Stimulated activated naive B cell treated with anti-CD40 and anti-IgM and Interleukin-4, amounts not matched to agents 10 μg/mL and 1 μg/mL and 100 μg/mL, for 72 hours (primary cell): ENCODE measurements around the gene LMOD1.
"Not testable (repeated sequence)": the region's sequence is repeated elsewhere in the genome, so short reads cannot be mapped to it uniquely, and the experiment has no call there.

Experiments used
- ATAC-seq, 2 donors: fragments of 150-1000 bp; cut with Tn5 transposase; replicated peaks; 2 replicates each; pipeline ENCODE4 v1.10.0; 2021; ENCODE audit warnings: moderate library complexity in 1 of 2
- DNase-seq: peaks from one replicate; pipeline ENCODE4 v3.0.0; 2021
- H3K27ac Mint-ChIP-seq: one replicate; pipeline ENCODE4 v1.8.0; 2022; ENCODE audit warnings: mild to moderate bottlenecking, mixed read lengths
- H3K27me3 Mint-ChIP-seq, 2 donors: one replicate each; pipeline ENCODE4 v1.8.0; 2022; ENCODE audit warnings: mixed read lengths in 2 of 2
- H3K36me3 Mint-ChIP-seq, 2 donors: one replicate each; pipeline ENCODE4 v1.8.0; 2022; ENCODE audit warnings: mixed read lengths in 2 of 2, mild to moderate bottlenecking in 1 of 2
- H3K4me1 Mint-ChIP-seq, 2 donors: one replicate each; pipeline ENCODE4 v1.8.0; 2022; ENCODE audit warnings: mixed read lengths in 2 of 2, mild to moderate bottlenecking in 1 of 2
- H3K4me3 Mint-ChIP-seq, 2 donors: one replicate each; pipeline ENCODE4 v1.8.0; 2022; ENCODE audit warnings: mild to moderate bottlenecking in 2 of 2, mixed read lengths in 2 of 2, moderate library complexity in 1 of 2
- H3K9me3 Mint-ChIP-seq, 2 donors: one replicate each; pipeline ENCODE4 v1.8.0; 2022; ENCODE audit warnings: mixed read lengths in 2 of 2, mild to moderate bottlenecking in 1 of 2

Gene LMOD1

GRCh38 chr1:201962382-201962781 lies 16.0 kb upstream of the LMOD1 start:
- H3K27ac Mint-ChIP-seq, H3K4me3 Mint-ChIP-seq, DNase-seq, H3K9me3 Mint-ChIP-seq, H3K27me3 Mint-ChIP-seq, ATAC-seq: not testable (repeated sequence)
- peaks cover 9 to 15% of the 10 kb centered on the region in 2 donors for H3K4me1 Mint-ChIP-seq
- peaks cover 30 to 49% of the 10 kb centered on the region in 2 donors for H3K36me3 Mint-ChIP-seq

GRCh38 chr1:201958348-201958747 lies 12.0 kb upstream of the LMOD1 start:
- no peak for ATAC-seq
- Mint-ChIP-seq H3K4me3 (no peak overlapping the region), H3K27me3 (no peaks in the 10 kb centered on the region), H3K36me3 (peaks cover 23 to 32% of the 10 kb centered on the region in 2 donors), H3K9me3 (no peaks in the 10 kb centered on the region), H3K27ac (no peak overlapping the region), H3K4me1 (peaks cover 7 to 20% of the 10 kb centered on the region in 2 donors)
- DNase-seq: no peak

- Mint-ChIP-seq H3K27ac (peak overlapping the region; percentile 99), H3K9me3 (no peaks in the 10 kb centered on the region), H3K4me3 (peak overlapping the region; percentile 91 to 99), H3K4me1 (peaks cover 7 to 16% of the 10 kb centered on the region in 2 donors), H3K36me3 (peaks cover 14 to 21% of the 10 kb centered on the region in 2 donors), H3K27me3 (no peaks in the 10 kb centered on the region)
- no peak for DNase-seq
- ATAC-seq: peak; percentile 60 to 61
These were observed 9.4 kb upstream of the LMOD1 start for GRCh38 chr1:201955729-201956143.

GRCh38 chr1:201955009-201955728 lies 8.8 kb upstream of the LMOD1 start, which contains the start of gene TIMM17A:
TSS of gene TIMM17A (plus strand) at chr1:201955503. CDS start at chr1:201955527, 24 bp downstream.
- Mint-ChIP-seq H3K36me3 (peaks cover 13 to 18% of the 10 kb centered on the region in 2 donors), H3K4me3 (peak within 1 kb of the TSS; percentile 91 to 99), H3K27ac (peak within 1 kb of the TSS; percentile 99), H3K4me1 (peaks cover 7 to 16% of the 10 kb centered on the region in 2 donors), H3K9me3 (no peaks in the 10 kb centered on the region), H3K27me3 (peaks cover 0 to under 1% of the 10 kb centered on the region in 2 donors)
- ATAC-seq (peak; percentile 98 to 99), DNase-seq (peak; percentile 95)

- DNase-seq: no peak
- Mint-ChIP-seq H3K27me3 (peaks cover 0 to 8% of the 10 kb centered on the region in 2 donors), H3K27ac (peak overlapping the region; percentile 99), H3K36me3 (peaks cover 11 to 17% of the 10 kb centered on the region in 2 donors), H3K4me1 (peaks cover 7 to 16% of the 10 kb centered on the region in 2 donors), H3K4me3 (peak overlapping the region; percentile 91 to 99), H3K9me3 (no peaks in the 10 kb centered on the region)
- peak in 1 of 2 donors; percentile 7 for ATAC-seq
These were observed 8.1 kb upstream of the LMOD1 start for GRCh38 chr1:201954263-201955008.

GRCh38 chr1:201949491-201949890 lies 3.1 kb upstream of the LMOD1 start:
- no peaks in the 10 kb centered on the region for H3K36me3 Mint-ChIP-seq
- no peak overlapping the region for H3K4me3 Mint-ChIP-seq
- peaks cover 38 to 55% of the 10 kb centered on the region in 2 donors for H3K27me3 Mint-ChIP-seq
- DNase-seq: no peak
- no peak for ATAC-seq
- H3K9me3 Mint-ChIP-seq: no peaks in the 10 kb centered on the region
- peaks cover 15 to 22% of the 10 kb centered on the region in 2 donors for H3K4me1 Mint-ChIP-seq
- H3K27ac Mint-ChIP-seq: no peak overlapping the region

GRCh38 chr1:201947697-201948008 lies 1.3 kb upstream of the LMOD1 start:
- peaks cover 12 to 19% of the 10 kb centered on the region in 2 donors for H3K4me1 Mint-ChIP-seq
- H3K27ac Mint-ChIP-seq: no peak overlapping the region
- no peaks in the 10 kb centered on the region for H3K36me3 Mint-ChIP-seq
- ATAC-seq (no peak), DNase-seq (no peak)
- no peak overlapping the region for H3K4me3 Mint-ChIP-seq
- H3K27me3 Mint-ChIP-seq: peaks cover 44 to 71% of the 10 kb centered on the region in 2 donors
- H3K9me3 Mint-ChIP-seq: no peaks in the 10 kb centered on the region

GRCh38 chr1:201945863-201946223 lies 505 bp downstream of the LMOD1 start:
- Mint-ChIP-seq H3K27ac (no peak overlapping the region), H3K4me1 (peaks cover 12 to 19% of the 10 kb centered on the region in 2 donors), H3K9me3 (no peaks in the 10 kb centered on the region), H3K4me3 (peak overlapping the region; percentile 80 to 82), H3K27me3 (peaks cover 49 to 84% of the 10 kb centered on the region in 2 donors), H3K36me3 (no peaks in the 10 kb centered on the region)
- ATAC-seq (no peak), DNase-seq (no peak)

- Mint-ChIP-seq H3K27ac (no peak overlapping the region), H3K36me3 (no peaks in the 10 kb centered on the region), H3K27me3 (peaks cover 49 to 85% of the 10 kb centered on the region in 2 donors), H3K9me3 (no peaks in the 10 kb centered on the region), H3K4me3 (no peak overlapping the region), H3K4me1 (peaks cover 12 to 19% of the 10 kb centered on the region in 2 donors)
- ATAC-seq: no peak
- DNase-seq: no peak
These were observed 1.2 kb downstream of the LMOD1 start for GRCh38 chr1:201945157-201945556.

- H3K9me3 Mint-ChIP-seq: no peaks in the 10 kb centered on the region
- DNase-seq: no peak
- no peak for ATAC-seq
- H3K27me3 Mint-ChIP-seq: peaks cover 50 to 85% of the 10 kb centered on the region in 2 donors
- peaks cover 12 to 19% of the 10 kb centered on the region in 2 donors for H3K4me1 Mint-ChIP-seq
- H3K27ac Mint-ChIP-seq: no peak overlapping the region
- H3K4me3 Mint-ChIP-seq: no peak overlapping the region
- H3K36me3 Mint-ChIP-seq: no peaks in the 10 kb centered on the region
These were observed 1.7 kb downstream of the LMOD1 start for GRCh38 chr1:201944639-201945038.

GRCh38 chr1:201944002-201944401 lies 2.3 kb downstream of the LMOD1 start:
- Mint-ChIP-seq H3K27ac (no peak overlapping the region), H3K4me1 (peaks cover 12 to 19% of the 10 kb centered on the region in 2 donors), H3K4me3 (no peak overlapping the region), H3K36me3 (no peaks in the 10 kb centered on the region), H3K9me3 (no peaks in the 10 kb centered on the region), H3K27me3 (peaks cover 51 to 81% of the 10 kb centered on the region in 2 donors)
- ATAC-seq (no peak), DNase-seq (no peak)

GRCh38 chr1:201942129-201942495 lies 4.2 kb downstream of the LMOD1 start:
- Mint-ChIP-seq H3K9me3 (no peaks in the 10 kb centered on the region), H3K27me3 (peaks cover 45 to 64% of the 10 kb centered on the region in 2 donors), H3K4me3 (no peak overlapping the region), H3K4me1 (peaks cover 12 to 18% of the 10 kb centered on the region in 2 donors), H3K36me3 (no peaks in the 10 kb centered on the region), H3K27ac (no peak overlapping the region)
- no peak for DNase-seq
- ATAC-seq: no peak

GRCh38 chr1:201941420-201942128 lies 4.8 kb downstream of the LMOD1 start:
- no peaks in the 10 kb centered on the region for H3K9me3 Mint-ChIP-seq
- no peak overlapping the region for H3K27ac Mint-ChIP-seq
- DNase-seq (no peak), ATAC-seq (no peak)
- peaks cover 40 to 59% of the 10 kb centered on the region in 2 donors for H3K27me3 Mint-ChIP-seq
- no peak overlapping the region for H3K4me3 Mint-ChIP-seq
- H3K36me3 Mint-ChIP-seq: no peaks in the 10 kb centered on the region
- peaks cover 8 to 13% of the 10 kb centered on the region in 2 donors for H3K4me1 Mint-ChIP-seq

- not testable (repeated sequence) for H3K4me3 Mint-ChIP-seq, H3K9me3 Mint-ChIP-seq, H3K36me3 Mint-ChIP-seq, DNase-seq, ATAC-seq, H3K4me1 Mint-ChIP-seq
- Mint-ChIP-seq H3K27ac (peak overlapping the region; percentile 22), H3K27me3 (peaks cover 35 to 46% of the 10 kb centered on the region in 2 donors)
These were observed 6.0 kb downstream of the LMOD1 start for GRCh38 chr1:201940316-201940715.
